Heart left ventricle (tissue), 13 donors: ENCODE data around the gene CDC25A.

Experiments used
- CTCF ChIP-seq, 12 donors: fragments of 200-600 bp; sonication (generic) in 4 of 12; IDR thresholded peaks; one replicate each; pipeline versions ENCODE4 v1.5.0 to v1.8.0; 2018 to 2022; ENCODE audit warnings: antibody characterized with exemption in 12 of 12, mild to moderate bottlenecking in 5 of 12
- POLR2A ChIP-seq, 2 donors: fragments of 450-650 bp; IDR thresholded peaks; one replicate each; pipeline ENCODE4 v1.6.1; 2017; ENCODE audit warnings: antibody characterized with exemption in 2 of 2, mild to moderate bottlenecking in 2 of 2, moderate library complexity in 2 of 2
- donor health status: ischemic (EF 13 %, LVEDD 7.1; RV severe dilation, severe dysfunction).
- donor health status: DM: no; HTN: yes; CAD: no.
- donor health status: DM: no; HTN: no; CAD: no.
- donor health status: ischemic (EF 25% LVEDD 6.9; RV normal size, moderate dysfunction).
- donor health status: ischemic (EF 25% LVEDD 5.7; RV mildly dilated, moderate dysfunction).
- donor health status: ischemic (EF 35%, LVEDD 5.7; RV mildly dilated, moderate dysfunction).
- donor health status: nonischemic (EF 11% LVEDD 7.7; RV severe dilation, severe dysfunction).
- donor health status: DM: yes; HTN: yes; CAD: no.
- donor health status: PGD.
- donor health status: ischemic (EF 29% LVEDD 5.4; RV normal size, mild dysfunction).
- donor health status: nonischemic (EF 23%, LVEDD 6.1; RV moderate dilation, normal function).

GRCh38 chr3:48137425-48137999, 50.7 kb downstream of the CDC25A start:
- TF ChIP-seq CTCF (IDR thresholded peaks at IDR 0.05): no peak
- TF ChIP-seq POLR2A (IDR thresholded peaks at IDR 0.05): no peak
